Omental fat pad (tissue), 4 donors: Measurements from ENCODE around the gene FRAS1. TPM values are rescaled to one million over a fixed set of nuclear protein-coding genes. Genes with fewer than 3 reads are reported as not detected.
"Not testable (repeated sequence)": the region's sequence is repeated elsewhere in the genome, so short reads cannot be mapped to it uniquely, and the experiment has no call there.

Source experiments
- ATAC-seq: fragments of 150-250 bp; one replicate; pipeline ENCODE4 v1.9.1; 2016; ENCODE audit warnings: mild to moderate bottlenecking, moderate library complexity; ENCODE audit not compliant: low FRiP score
- DNase-seq: peaks from one replicate; pipeline ENCODE4 v3.0.0-alpha.2; 2019; ENCODE audit warnings: low spot score
- CTCF ChIP-seq, 3 donors: fragments of 450-650 bp; IDR thresholded peaks; one replicate each; pipeline ENCODE4 v1.5.1; 2016 to 2017; ENCODE audit warnings: antibody characterized with exemption in 3 of 3, mild to moderate bottlenecking in 3 of 3, moderate library complexity in 2 of 3
- total RNA-seq, 4 donors: library from RNA; depleted of rRNA; stranded (reverse); fragments of >200 nt; gene quantifications; one replicate each; pipeline ENCODE4 v1.1.0, GENCODE V29; 2016

Gene FRAS1
- total RNA-seq, 4 donors from 2014 or later: 0.47 to 40.5 (median 7.7) TPM

- ATAC-seq (peak; percentile 71), DNase-seq (no peak)
- no peak for TF ChIP-seq CTCF (IDR thresholded peaks at IDR 0.05)
Observed at GRCh38 chr4:78120144-78120880, 63.2 kb downstream of the FRAS1 start.

GRCh38 chr4:78121338-78121904 is 64.3 kb downstream of the FRAS1 start:
- DNase-seq (no peak), ATAC-seq (peak; percentile 80)

GRCh38 chr4:78125834-78126331 is 68.8 kb downstream of the FRAS1 start:
- DNase-seq, ATAC-seq: not testable (repeated sequence)

More at GRCh38 chr4:78121338-78121904, 64.3 kb downstream of the FRAS1 start:
- no peak for TF ChIP-seq CTCF (IDR thresholded peaks at IDR 0.05)

GRCh38 chr4:78129383-78130108 is 72.4 kb downstream of the FRAS1 start:
- no peak for ATAC-seq
- TF ChIP-seq CTCF (IDR thresholded peaks at IDR 0.05): no peak
- no peak for DNase-seq

- ATAC-seq (no peak), DNase-seq (no peak)
- no peak for TF ChIP-seq CTCF (IDR thresholded peaks at IDR 0.05)
Observed at GRCh38 chr4:78131403-78131802, 74.3 kb downstream of the FRAS1 start.

GRCh38 chr4:78136109-78137081 is 79.3 kb downstream of the FRAS1 start:
- ATAC-seq (no peak), DNase-seq (no peak)

More at GRCh38 chr4:78136109-78137081, 79.3 kb downstream of the FRAS1 start:
- TF ChIP-seq CTCF (IDR thresholded peaks at IDR 0.05): no peak
